ENCODE results near the gene AKAP9.

GRCh38 chr7:91916051-91916440 lies 24.6 kb upstream of the AKAP9 start:
- TF ChIP-seq CTCF (IDR thresholded peaks at IDR 0.05) = no peak
- no peak for TF ChIP-seq POLR2A (IDR thresholded peaks at IDR 0.05)

All from Peyer's patch (tissue), 4 donors.